BJ (cell line): ENCODE data around the gene NHLRC3. TPM values are rescaled to one million over a fixed set of nuclear protein-coding genes. Genes with fewer than 3 reads are reported as not detected.
A peak's percentile ranks its signal among the peaks of the same experiment; 100 is the strongest.

Source experiments
- CTCF ChIA-PET: fragments of 350-600 bp; formaldehyde crosslinking; extraction: SDS; loops from one replicate; lab custom pipeline; 2021; ENCODE audit warnings: antibody characterized with exemption, inconsistent platforms; lab: Yijun Ruan, JAX
- POLR2A ChIA-PET: fragments of 300-600 bp; sonication (Branson Sonifier 250); formaldehyde crosslinking; extraction: SDS; loops from one replicate; lab custom pipeline; 2021; ENCODE audit warnings: antibody characterized with exemption; lab: Charles Lee
- DNase-seq: peaks from one replicate; pipeline ENCODE4 v3.0.0-alpha.2; 2011; ENCODE audit warnings: low read depth
- H3K27me3 ChIP-seq: 2 replicates; pipeline ENCODE4 v1.6.0; 2011; ENCODE audit warnings: low read length; ENCODE audit not compliant: control insufficient read depth, insufficient read depth
- H3K36me3 ChIP-seq: 2 replicates; pipeline ENCODE4 v1.5.1; 2011; ENCODE audit warnings: low read length; ENCODE audit not compliant: control insufficient read depth, insufficient read depth
- H3K4me3 ChIP-seq: 2 replicates; pipeline ENCODE4 v1.5.1; 2011; ENCODE audit warnings: low read depth, mild to moderate bottlenecking, control low read depth, low read length
- polyA plus RNA-seq: library from polyadenylated mRNA; depleted of rRNA; stranded (reverse); fragments of >200 nt; gene quantifications from 2 replicates; pipeline ENCODE4 v1.2.3, GENCODE V29; 2011
- TF ChIP-seq, protein P1 (sequence below): IDR thresholded peaks from 2 replicates; pipeline ENCODE4 v1.5.1; 2011; ENCODE audit warnings: low read depth, mild to moderate bottlenecking, control low read depth, inconsistent platforms, low read length, moderate library complexity; ENCODE audit not compliant: insufficient read depth

NHLRC3 gene
- polyA plus RNA-seq, 1 experiment = 6.8 TPM

DNA sequence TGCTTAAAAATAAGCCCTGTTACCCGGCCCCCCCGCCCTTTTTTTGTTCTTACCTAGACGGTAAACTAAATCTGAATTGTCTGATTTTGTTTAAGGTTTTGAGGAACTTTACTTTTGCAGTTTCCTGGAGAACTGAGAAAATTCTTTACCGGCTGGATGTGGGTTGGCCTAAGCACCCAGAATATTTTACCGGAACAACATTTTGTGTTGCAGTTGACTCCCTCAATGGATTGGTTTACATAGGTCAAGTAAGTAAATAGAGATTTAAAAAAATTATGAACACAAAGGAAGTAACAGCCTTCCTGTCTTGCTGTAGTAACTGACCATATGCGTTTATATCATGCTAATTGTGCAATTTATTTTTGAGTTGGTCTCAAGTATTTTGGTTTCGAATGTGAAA lies 785 bp downstream of the NHLRC3 start:
- Histone ChIP-seq H3K4me3 (peak overlapping the region; percentile 92), H3K36me3 (no peaks in the 10 kb centered on the region), H3K27me3 (no peaks in the 10 kb centered on the region)
- CTCF ChIA-PET = no interaction called here
- no peak for DNase-seq
- TF ChIP-seq, protein P1, sequence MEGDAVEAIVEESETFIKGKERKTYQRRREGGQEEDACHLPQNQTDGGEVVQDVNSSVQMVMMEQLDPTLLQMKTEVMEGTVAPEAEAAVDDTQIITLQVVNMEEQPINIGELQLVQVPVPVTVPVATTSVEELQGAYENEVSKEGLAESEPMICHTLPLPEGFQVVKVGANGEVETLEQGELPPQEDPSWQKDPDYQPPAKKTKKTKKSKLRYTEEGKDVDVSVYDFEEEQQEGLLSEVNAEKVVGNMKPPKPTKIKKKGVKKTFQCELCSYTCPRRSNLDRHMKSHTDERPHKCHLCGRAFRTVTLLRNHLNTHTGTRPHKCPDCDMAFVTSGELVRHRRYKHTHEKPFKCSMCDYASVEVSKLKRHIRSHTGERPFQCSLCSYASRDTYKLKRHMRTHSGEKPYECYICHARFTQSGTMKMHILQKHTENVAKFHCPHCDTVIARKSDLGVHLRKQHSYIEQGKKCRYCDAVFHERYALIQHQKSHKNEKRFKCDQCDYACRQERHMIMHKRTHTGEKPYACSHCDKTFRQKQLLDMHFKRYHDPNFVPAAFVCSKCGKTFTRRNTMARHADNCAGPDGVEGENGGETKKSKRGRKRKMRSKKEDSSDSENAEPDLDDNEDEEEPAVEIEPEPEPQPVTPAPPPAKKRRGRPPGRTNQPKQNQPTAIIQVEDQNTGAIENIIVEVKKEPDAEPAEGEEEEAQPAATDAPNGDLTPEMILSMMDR = no peak
- POLR2A ChIA-PET = interaction anchor here (0.5 kb wide), 1 partner anchor 14 kb away, joined by 3 read pairs; no protein-coding TSS in a partner anchor

DNA sequence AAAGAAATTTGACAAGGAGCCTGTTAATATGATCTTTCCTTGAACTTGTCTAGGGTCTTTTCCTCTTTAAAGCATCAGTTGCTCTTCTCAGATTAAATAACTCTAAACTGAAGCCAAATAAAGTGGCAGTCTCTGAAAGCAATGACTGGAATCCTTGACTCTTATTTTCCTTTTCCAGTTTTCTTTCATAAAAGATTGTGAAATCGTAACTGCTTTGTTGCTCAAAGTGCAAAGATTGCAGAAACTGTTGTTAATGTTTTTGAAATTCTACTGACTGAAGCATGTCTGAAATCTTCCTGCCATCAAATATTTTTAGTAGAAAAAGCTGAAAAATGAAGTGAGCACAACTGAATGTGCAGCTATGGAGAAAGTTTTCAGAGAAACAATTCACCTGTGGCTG lies 1.9 kb downstream of the NHLRC3 start:
- no peak for DNase-seq
- no peaks in the 10 kb centered on the region for H3K27me3 ChIP-seq
- H3K36me3 ChIP-seq = no peaks in the 10 kb centered on the region; the same call in none of the 2 replicates
- ChIA-PET POLR2A (no interaction called here), CTCF (interaction anchor here (1.0 kb wide), 1 partner anchor 573 kb away, joined by 3 read pairs; no protein-coding TSS in a partner anchor)
- H3K4me3 ChIP-seq = no peak overlapping the region
- TF ChIP-seq, protein P1 = no peak

DNA sequence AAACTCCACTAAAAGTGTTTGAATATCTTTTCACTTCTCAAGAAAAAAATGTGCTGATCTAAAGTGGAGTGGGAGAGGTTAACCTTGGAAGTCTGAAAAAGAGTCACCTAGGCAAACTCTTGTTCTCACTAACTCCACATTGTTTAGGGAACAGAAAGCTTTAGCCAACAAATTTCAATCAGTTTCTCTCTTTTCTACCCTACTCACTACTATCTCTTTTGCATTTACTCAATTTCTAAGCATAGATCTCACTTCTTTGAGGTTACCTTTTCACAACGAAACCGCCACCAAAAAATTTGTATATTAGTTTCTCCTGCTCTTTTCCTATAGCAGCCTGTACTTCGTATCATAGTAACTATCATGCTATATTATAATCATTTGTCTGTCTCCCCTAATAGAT lies 6.3 kb downstream of the NHLRC3 start:
- no peak overlapping the region for H3K4me3 ChIP-seq
- DNase-seq = no peak
- CTCF ChIA-PET = no interaction called here
- POLR2A ChIA-PET = no interaction called here
- TF ChIP-seq, protein P1 = no peak
- no peaks in the 10 kb centered on the region for H3K27me3 ChIP-seq
- H3K36me3 ChIP-seq = no peaks in the 10 kb centered on the region; the same call in none of the 2 replicates

DNA sequence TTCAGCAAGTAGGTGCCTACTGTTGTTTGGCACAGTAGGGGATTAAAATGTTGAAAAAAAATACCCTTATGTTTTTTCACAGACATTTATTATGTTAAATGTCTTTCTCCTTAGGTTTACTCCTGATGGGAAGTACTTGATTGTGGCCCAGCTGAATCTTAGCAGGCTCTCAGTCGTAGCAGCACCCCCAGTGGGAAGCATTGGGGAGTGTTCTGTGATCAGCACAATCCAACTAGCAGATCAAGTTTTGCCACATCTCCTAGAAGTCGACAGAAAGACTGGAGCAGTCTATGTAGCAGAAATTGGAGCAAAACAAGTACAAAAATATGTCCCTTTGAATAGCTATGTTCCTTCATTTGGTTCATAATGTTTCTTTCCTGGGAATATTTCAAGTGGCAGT lies 9.3 kb downstream of the NHLRC3 start:
- DNase-seq = no peak
- TF ChIP-seq, protein P1 = 0 out of 2 replicates have a peak, but pooled peaks have one; percentile 9
- ChIA-PET POLR2A (no interaction called here), CTCF (interaction anchor here (1.2 to 1.7 kb wide), 3 partner anchors 10 to 565 kb away, joined by 3 to 12 read pairs (median 5); partner anchors contain the start of genes NHLRC3 and PROSER1)
- H3K4me3 ChIP-seq = no peak overlapping the region
- no peaks in the 10 kb centered on the region for H3K27me3 ChIP-seq
- no peaks in the 10 kb centered on the region; the same call in none of the 2 replicates for H3K36me3 ChIP-seq

DNA sequence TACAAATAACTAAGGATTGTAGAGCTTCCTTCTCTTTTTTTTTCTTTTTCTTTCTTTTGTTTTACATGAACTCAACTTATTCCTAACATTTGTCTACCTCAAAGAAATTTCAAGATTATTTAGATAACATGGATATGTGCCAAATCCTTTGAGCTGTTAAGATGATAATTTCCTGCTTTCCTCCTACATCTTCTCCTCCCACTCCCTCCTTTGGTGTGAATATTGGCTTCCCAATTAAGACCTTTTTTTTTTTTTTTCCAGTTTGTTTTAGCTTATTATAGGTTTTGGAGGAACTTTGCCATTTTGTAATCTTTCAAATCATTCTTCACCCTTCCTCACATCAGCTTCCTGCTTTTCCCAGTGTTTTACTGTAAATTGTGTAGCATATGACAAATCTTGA lies 10.6 kb downstream of the NHLRC3 start:
- Histone ChIP-seq H3K27me3 (no peaks in the 10 kb centered on the region), H3K4me3 (no peak overlapping the region), H3K36me3 (no peaks in the 10 kb centered on the region; the same call in none of the 2 replicates)
- no peak for DNase-seq
- ChIA-PET CTCF (interaction anchor here (1.0 to 1.7 kb wide), 4 partner anchors 11 to 564 kb away, joined by 3 to 12 read pairs (median 4); partner anchors contain the start of genes NHLRC3 and PROSER1), POLR2A (no interaction called here)
- TF ChIP-seq, protein P1 = no peak
